Measurements from ENCODE around the gene POU2F1.

DNA sequence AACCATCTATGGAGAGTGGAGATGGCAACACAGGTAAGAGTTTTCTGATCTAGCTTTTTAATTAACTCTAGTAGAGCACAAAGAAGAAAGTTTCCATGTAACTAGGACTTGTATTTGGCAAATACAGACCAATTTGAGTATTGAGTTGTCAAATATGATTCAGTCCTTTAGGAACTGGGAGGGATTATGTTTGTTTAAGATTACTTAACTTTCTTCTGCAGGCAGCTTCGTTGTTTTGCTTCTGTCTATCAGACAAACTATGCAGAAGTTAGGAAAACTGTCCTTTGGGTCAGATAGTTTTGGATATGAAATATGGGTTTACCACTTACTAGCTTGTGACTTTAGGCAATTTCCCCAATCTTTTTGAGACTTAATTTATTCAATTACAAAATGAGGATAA is 111.8 kb downstream of the POU2F1 start:
- no peak for TF ChIP-seq POLR2A (IDR thresholded peaks at IDR 0.05)
- no peak for TF ChIP-seq CTCF (IDR thresholded peaks at IDR 0.05)

All from adrenal gland (tissue), 5 donors.